NCI-H345 (cell line): ENCODE measurements around the gene JPH2.

Source experiments
- DNase-seq: peaks from one replicate; lab custom pipeline; 2025; lab: John Stamatoyannopoulos, UW

JPH2 gene

DNA sequence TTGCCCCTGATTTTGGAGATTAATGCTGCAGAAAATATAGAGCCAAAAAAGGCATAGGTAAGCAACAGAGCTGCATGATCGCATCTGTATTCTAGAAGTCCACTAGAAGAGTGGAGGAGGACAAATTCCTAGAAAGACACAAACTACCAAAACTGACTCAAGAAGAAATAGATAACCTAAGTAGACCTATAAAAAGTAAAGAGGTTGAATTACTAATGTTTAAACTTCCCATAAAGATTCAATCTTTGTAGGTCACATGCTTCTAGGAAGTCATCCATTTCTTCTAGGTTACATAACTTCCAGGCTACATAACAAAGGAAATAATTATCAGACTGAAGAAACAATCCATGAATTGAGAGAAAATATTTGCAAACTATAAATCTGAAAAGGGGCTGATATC lies 84.4 kb downstream of the JPH2 start:
- no peak for DNase-seq

DNA sequence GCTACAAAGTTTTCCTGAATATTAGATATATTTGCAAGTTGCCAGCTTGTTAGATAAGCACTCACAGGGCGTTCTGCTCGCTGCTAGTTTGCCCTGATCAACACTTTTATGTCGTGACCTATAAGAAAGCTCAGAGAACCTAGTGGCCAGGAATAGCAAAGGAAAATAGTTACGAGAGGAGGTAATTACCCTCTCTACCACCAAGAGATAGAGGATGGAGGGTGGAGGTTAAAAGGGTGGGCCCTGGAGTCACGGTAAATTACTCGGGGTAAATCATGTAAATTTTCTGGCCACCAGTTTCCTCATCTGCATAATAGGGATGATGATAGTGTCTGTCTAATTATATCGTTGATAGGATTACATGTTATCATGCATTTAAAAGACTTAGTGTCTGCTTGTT lies 87.2 kb downstream of the JPH2 start:
- DNase-seq, result no peak

DNA sequence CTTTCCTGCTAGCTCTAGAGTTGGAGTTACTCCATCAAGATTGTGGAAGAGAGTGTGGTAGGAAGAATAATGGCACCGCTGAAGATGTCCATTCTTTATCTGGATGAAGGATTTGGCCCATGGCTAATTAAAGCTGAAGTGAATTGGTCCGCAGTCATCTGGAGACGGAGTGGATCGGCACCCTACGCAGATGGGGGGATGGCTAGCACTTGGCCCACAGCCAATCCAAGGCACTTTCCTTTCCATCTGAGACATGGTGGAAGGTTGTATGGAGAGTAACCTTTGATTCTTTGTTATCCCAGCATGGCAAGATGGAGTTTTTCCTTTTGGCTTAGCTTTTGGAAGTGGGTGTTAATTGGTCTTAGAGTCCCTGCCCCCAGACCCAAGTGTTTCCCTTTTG lies 88.3 kb downstream of the JPH2 start:
- no peak for DNase-seq

DNA sequence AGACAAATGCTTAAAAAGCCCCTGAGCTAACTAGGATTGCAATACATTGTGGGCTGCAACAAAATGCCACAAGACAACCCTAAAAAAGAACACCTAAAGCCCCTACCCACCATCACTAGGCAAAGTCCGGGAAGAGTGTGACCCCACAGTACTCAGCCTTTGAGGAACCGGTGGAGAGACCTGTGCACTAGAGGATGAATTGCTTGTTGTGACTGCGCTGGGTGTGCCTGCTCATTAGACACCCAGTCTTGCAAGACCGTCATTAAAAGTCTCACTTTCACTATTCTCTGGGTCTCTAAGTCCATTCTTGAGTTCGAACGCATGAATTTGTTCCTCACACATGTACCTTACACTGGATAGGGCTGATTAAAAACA lies 88.7 kb downstream of the JPH2 start:
- DNase-seq, result no peak

DNA sequence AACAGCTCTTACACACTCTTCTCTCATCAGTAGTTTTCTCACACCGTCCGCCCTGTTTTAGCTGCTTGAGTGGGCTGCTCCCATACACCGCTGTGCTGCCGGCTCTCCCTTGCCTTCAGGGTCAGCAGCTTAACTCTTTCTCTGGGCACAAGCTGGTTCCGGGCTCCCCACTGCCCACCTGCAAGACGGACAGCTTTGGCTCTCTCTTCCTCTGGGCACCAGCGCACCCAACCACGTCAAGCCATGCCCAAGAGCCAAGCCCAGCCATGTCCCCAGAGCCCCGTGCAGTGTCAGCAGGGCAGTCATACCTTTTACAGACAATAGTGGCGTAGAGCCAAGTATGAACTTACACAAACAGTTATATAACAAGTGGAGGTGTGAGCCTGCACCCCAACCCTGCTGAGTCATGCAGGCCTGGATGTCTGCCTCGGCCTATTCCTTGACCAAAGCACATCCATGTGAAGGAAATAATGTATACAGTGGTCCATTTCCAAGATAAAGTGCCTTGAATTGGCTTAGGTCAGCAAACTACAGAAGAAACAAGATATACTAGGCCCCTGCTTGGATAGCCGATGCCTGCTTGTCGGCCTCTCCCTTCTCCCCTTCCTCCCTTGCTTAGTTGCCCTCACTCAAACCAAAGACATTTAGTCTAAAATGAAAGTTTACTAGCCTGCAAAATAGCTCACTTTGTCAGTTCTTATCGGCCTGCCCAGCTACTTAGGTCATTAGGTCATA lies 89.3 kb downstream of the JPH2 start:
- no peak for DNase-seq

DNA sequence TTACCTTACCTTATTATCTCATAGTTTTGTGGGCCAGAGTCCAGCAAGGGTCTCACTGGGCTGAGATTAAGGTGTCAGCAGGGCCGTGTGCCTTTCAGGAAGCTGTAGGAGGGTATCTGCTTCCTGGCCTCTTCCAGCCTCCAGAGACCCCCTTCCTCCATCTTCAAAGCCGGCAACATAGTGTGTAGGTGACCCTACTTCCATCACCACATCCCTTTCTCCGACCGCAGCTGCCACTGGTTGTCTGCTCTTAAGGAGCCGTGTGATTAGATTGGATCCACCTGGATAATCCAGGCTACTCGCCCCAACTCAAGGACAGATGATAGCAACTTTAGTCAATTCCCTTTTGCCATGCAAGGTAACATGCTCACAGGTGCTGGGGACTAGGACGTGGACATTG lies 91.2 kb downstream of the JPH2 start:
- no peak for DNase-seq

DNA sequence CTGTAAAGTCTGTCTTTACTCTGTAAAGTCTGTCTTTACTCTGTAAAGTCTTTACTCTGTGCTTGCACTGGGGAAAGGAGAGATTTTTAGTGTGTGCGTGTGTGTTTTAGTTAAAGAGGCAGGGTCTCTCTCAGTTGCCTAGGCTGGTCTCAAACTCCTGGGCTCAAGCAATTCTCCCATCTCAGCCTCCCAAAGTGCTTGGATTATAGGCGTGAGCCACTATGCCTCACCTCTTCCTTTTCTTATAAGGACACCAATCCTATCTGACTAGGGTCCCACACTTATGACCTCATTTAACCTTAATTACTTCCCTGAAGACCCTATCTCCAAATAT lies 93.8 kb downstream of the JPH2 start:
- no peak for DNase-seq

DNA sequence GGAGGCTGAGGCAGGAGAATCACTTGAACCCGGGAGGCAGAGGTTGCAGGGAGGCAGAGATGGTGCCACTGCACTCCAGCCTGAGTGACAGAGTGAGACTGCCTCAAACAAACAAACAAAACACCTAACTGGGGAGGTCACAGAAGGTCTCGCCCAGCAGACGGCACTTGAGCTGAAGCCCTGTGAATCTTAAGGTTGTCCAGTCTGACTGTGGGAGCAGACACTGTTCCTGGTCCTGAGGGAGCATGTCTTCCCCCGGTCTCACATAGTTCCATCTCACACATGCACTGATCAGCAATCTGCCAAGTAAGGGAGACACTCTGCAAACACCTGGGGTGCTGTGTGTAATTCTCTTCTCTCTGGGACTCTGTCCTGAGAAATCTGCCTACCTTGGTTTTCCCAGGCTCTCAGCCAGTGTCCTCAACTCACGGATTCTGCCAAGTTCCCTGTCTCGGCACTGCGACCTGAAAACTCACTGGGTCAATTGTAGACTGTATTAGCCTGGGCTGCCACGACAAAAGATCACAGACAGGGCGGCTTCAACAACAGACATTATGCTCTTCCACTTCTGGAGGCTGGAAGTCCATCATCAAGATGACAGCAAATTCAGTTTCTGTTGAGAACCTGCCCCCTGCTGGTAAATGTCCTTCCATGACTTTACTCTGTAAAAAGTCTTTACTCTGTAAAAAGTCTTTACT lies 94.3 kb downstream of the JPH2 start:
- peak; percentile 29 for DNase-seq

DNA sequence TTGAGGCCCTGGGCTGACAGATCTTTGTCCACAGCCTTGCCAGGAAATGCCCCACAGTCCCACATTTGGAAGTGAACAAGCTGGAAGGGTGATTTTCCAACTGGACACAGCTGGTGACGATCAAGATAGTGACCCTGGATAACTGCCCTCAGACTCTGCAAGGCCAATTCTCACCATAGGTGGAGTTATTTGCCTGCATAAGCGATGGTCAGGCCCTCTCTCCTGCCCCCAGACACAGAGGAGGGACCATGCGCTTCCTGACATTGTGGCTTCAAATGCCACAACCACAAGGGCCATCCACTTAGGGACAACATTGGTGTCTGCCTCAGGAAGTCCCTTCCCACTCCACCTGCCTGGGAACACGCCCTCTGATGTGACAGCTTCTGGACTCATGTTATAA lies 96.0 kb downstream of the JPH2 start:
- DNase-seq, result no peak

DNA sequence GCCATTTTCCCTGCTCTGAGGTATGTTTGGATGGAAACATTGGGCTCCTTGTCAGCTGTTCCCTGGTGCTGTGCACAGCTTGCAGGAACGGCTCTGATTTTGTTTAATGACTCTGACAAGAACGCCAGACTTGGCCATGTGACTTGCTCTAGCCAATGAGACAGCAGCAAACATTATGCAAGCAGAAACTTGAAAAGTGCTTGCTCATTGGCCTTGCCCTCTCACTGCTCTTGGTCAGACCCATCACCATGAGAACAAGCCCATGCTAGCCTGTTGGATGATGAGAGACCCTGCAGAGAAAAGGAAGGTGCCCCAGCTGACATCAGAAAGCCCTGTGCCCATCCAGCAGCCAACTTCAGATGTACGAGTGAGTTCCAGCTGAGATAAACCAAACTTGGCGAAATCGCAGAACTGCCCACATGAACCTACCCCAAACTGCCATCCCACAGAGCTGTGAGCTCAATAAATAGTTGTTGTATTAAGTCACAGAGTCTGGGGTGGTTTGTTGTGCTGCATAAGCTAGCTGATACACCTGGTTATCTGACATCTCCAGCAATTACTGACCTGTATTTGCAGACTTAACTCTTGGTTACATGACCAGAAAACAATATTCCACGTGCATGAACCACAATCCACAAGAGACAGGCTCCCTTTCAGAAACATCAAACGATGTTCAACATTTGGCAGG lies 96.9 kb downstream of the JPH2 start:
- DNase-seq, result no peak

DNA sequence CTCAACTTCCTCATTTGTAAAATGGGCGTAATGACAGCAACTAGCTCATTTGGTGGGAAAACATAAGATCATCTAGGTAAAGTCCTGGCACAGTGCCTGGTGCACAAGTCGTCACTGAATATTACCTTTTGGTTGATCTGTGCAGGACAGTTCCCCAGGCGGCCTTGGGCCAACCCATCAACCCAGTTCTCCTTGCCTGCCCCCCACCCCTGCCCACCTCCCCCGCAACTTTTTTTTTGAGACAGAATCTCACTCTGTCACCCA lies 99.2 kb downstream of the JPH2 start:
- no peak for DNase-seq

DNA sequence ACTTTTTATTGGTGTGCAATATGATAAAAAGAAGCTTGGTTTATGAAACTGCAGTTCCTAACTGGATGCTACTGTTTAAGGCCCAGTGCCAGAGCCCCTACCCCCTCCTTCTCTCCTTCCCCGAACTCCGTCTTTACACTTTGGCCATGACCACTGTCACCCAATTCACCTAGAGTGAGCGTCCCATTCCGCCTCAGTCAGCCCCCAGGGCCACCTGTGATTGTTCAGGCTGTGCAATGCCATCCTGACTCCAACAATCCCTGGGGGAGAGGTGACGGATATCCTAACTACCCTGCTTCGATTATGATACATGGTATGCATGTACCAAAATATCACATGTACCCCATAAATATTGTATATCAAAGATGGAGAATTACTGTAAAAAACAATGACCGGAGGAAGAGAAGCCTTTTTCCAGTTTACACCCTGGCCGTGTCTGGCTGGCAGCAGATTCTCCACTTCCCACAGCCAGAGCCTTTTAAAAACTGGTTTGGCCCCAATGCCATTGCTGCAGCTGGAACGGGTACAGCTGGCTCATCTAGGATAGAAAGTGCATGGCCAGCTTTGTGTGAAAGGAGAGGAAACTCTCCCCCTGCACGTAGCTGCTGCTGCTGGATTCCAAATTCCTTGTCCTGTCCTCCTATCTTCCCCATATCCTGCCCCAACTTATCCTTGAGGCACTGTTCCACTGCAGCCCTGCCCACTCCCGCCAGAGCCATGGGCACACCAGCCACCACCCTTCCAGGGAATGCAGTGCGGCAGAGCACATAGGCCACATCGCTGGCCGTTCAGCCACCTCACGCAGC lies 99.7 kb downstream of the JPH2 start:
- DNase-seq, result no peak

DNA sequence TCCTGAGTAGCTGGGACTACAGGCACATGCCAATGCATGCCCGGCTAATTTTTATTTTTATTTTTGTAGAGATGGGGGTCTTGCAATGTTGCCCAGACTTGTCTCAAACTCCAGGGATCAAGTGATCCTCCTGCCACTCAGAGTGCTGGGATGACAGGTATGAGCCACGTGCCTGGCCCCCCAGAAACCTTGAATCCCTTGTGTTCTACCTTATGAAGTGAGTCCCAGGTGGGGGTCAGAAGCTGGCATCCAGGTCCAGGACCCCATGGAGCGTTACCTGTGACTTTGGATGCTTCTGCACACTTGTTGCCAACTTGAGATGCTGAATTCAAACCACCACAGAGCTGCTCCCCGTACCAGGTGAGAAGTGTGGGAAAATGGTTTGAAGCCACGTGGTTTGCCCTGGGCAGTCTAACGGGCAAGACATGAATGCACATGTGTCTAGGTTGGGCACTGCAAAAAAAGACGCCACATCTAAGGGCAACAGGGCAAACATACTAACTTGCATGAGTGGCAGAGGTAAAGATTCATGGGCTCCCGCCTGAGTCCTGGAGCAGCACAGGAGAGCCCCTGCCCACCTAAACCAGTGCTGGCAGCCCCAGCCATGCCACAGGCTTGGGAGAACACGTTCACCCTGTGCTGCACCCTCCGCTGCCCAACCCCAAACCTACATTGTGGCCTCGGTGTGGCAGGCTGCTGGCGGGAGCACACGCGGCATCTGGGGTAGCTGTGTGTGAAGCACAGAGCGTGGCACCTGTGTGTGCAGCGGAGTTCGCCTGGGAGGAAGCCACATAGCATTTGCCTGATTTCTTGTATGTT lies 101.2 kb downstream of the JPH2 start:
- no peak for DNase-seq

DNA sequence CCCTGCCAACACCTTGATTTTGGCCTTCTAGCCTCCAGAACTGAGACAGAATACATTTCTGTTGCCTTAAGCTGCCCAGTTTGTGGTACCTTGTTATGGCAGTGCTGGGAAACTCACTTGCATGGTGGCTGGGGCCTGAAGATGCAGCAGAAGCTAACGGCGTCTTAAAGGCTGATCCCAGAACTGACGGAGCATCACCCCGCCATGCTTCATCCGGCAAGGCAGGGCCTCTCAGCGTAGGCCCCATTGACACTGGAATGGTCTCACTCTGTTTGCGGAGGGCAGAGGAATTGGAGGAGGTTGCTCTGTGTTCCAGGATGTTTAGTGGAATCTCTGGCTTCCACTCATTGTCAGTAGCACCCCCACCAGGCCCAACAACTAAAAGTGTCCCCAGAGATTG lies 102.1 kb downstream of the JPH2 start:
- no peak for DNase-seq

DNA sequence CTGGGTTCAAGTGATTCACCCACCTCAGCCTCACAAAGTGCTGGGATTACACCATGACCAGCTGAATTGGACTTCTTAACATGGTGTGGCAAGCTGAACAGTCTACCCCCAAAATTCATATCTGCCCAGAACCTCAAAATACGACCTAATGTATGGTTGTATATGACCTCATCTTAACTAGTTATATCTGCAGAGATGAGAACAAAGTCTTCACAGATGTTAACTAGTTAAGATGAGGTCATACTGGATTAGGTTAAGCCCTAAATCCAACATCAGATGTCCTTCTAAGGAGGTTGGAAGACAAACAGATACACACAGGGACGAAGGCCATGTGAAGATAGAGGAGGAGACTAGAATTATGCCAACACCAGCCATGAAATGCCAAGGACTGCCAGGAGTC lies 102.5 kb downstream of the JPH2 start:
- no peak for DNase-seq

DNA sequence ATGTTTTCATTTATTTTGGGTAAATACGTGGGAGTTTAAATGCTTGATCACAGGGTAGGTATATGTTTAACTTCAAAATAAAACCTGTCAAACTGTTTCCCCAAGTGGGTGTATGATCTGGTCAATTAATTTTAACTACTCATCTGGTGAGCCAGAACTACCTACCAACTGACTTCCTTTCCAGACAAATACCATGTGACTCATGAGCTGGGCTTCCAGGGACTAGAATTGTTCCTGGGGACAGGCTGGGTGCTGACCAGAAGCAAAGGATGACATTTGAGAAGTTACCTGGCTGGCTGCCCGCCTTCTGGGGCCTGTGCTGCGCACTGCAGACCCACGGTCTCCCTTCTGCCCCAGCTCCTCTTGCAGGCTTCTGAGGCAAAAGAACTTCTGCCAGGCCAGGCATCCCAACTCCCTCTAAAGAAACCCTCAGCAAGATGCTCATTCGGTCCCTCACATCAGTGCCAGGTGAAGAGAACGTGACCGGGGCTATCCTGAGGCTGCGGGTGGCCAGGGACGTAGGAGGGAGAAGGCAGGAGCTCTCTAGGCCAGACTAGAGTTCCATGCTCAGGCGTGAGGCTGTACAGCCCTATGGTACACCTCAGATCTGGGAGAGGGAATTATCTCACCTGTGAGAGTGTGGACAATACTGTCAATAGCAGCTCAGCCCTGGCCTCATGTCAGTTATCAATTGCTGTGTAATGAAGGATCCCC lies 103.6 kb downstream of the JPH2 start:
- DNase-seq, result no peak

DNA sequence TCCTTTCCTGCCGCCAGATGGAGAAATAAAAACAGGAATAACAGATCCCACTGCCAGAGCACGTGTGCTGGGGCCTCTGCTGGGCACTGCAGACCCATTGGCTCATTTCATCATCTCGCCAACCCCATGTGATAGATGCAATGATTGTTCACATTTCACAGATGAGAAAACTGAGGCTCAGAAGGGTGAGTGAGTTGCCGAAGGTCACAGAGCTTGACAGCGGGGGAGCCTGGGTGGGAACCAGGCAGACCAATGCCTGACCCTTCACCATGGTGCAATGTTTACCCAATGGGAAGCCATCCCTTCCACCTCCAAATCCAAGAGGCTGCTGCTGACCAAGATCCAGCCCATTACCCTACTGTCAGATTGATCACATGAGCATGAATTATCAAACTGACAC lies 105.1 kb downstream of the JPH2 start:
- no peak for DNase-seq

DNA sequence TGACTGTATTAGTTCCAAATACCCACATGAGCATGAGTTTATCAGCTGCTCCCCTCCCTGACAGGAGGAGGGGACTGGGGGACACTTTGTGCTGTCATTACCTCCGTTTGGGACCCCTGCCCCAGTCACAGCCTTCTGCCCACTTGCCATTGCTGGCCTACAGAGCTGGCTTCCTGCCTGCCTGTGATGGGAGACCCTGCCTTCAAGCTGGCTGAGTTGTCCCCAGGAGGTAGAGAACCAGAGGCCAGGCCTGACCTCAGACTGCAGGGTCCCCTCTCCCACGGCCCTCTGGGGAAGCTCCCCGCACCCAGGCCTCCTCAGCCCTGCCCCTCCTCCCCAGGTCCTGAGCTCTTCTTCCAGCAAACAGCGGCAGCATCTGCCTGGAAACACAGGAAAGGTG lies 105.5 kb downstream of the JPH2 start:
- DNase-seq, result no peak

DNA sequence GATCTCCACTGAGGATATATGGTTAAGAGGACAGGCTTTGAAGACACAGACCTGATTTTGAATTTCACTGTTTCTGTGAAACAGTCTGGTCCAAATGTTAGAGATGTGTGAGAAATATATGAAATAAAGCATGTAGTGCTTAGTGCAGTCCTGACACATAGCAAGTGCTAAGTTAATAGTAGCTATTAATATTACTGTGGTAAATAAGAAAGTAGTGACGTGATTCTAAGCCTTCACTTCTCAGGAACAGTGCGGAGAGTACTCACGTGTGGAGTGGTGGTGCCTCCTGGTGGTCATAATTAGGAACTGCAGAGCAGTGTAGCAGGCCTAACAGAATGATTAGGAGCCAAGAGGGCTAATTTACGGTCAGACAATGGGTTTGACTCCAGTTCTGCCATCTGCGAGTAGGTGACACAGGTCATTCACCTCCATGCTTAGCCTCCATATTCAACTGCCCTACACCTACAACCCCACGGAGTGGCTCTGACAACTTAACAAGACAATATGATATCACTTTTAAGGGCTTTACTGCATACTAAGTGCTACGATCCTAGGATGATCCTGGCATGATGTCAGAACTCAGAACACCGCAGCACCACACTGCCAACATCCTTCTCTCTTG lies 106.2 kb downstream of the JPH2 start:
- peak; percentile 83 for DNase-seq

DNA sequence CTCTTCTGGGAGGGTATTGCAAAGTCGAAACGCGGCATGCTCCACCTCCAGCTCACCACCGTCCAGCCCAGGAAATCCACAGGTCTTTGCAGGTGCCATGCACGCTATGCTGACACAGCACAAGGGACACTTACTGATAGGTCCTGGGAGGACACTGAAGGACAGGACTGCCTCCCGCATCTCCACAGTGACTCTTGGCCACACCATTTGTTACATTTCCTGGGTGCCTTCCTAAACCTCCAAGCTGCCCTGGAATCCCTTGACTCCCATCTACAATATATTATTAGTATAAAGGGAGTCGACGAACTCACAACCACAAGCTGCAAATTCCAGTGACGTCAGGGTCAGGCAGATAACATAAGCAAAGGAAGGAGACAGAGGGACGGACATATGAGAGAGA lies 106.9 kb downstream of the JPH2 start:
- DNase-seq, result no peak

DNA sequence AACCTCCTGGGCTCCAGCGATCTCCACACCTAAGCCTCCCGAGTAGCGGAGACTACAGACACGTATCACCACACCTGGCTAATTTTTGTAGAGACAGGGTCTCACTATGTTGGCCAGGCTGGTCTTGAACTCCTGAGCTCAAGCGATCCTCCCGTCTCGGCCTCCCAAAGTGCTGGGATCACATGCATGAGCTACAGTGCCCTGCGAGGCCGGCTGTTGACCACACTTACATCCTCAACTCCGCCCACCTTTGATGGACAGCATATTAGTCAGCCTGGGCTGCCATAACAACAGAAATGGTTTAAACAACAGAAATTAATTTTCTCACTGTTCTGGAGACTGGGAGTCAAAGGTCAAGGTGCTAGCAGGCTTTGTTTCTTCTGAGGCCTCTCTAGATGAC lies 107.7 kb downstream of the JPH2 start:
- DNase-seq, result no peak
